ENCODE measurements around the gene HCFC1R1. TPM values are rescaled to one million over a fixed set of nuclear protein-coding genes. Genes with fewer than 3 reads are reported as not detected.
"Not testable (repeated sequence)": the region's sequence is repeated elsewhere in the genome, so short reads cannot be mapped to it uniquely, and the experiment has no call there.

The HCFC1R1 gene
- total and polyA plus RNA-seq, 5 donors, result 43.7 to 122 (median 70.1) TPM

DNA sequence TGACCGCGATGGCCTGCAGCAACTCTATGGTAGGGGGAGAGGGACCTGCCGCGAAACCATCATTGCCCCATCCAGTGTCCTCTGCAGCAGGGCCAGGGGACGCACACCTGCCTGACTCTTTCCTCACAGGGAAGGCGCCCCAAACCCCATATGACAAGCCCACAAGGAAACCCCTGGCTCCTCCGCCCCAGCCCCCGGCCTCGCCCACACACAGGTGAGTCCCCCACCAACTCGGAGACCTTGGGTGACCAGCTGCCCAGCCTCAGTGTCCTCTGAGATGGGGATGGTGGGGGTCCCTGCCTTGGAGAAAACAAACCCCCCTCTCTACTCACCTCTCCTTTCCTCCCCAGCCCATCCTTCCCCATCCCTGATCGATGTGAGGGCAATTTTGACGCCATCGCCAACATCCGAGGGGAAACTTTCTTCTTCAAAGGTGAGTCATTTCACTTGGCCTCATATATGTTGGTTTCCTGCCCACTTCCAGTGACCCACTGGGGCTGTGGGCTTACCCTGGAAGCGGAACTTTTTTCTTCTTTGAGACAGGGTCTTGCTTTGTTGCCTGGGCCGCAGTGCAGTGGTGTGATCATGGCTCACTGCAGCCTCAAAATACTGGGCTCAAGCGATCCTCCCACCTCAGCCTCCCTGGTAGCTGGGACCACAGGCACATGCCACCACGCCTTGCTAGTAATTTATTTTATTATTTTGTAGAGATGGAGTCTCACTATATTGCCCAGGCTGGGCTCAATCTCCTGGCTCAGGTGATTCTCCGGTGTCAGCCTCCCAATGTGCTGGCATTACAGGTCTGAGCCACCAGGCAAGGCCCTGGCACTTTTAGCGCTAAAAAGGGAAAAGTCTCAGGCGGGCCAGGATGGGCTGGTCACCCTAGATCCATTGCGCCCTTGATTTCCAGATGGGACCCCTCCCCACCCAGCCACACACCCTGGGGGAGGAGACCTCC, 33.7 kb upstream of the HCFC1R1 start:
- DNase-seq (peak in 1 of 3 donors; percentile 49), ATAC-seq (no peak)
- intact Hi-C loops (cut with DNase I), result loop anchor here in 1 of 4 donors (5.0 kb wide), 1 partner anchor 50 kb away; no protein-coding TSS in a partner anchor
- Histone ChIP-seq H3K9me3 (ENCODE audit: control insufficient read depth, low read length) (no peaks in the 10 kb centered on the region), H3K27me3 (ENCODE audit: control insufficient read depth, insufficient read depth) (no peaks in the 10 kb centered on the region), H3K4me3 (ENCODE audit: low read length) (no peak overlapping the region), H3K27ac (ENCODE audit: low read length) (no peak overlapping the region), H3K4me1 (ENCODE audit: control insufficient read depth, insufficient read depth, low read length) (peaks cover 5% of the 10 kb centered on the region)
- WGBS, result 92% methylated on average over 22 of the region's 22 CpGs

DNA sequence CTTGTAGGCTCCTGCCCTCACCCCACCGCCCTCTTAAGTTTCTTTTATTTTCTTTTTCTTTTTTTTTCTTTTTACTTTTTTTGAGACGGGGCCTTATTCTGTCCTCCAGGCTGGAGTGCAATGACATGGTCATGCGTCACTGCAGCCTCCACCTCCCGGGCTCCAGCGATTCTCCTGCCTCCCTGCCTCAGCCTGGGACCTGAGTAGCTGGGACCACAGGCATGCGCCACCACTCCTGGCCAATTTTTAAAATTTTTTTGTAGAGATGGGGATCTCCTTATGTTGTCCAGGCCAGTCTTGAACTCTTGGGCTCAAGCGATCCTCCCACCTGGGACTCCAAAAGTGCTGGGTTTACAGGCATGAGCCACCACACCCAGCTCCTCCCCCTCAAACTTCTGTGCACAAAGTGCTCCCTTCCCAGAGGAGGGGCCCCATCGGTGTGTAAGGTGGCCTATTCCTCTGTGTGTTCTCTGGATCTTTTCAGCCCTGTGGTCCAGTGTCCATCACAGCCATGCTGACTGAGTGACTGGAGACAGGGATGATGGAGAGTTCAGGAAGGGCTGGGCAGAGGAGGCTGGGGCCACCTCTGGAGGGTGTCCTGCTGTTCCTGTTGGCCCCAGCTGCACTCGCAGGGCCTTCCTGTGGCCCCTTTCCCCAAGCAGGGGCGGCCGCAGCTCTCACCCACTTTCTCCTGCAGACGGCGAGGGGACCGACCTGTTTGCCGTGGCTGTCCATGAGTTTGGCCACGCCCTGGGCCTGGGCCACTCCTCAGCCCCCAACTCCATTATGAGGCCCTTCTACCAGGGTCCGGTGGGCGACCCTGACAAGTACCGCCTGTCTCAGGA, 32.8 kb upstream of the HCFC1R1 start:
- intact Hi-C loops (cut with DNase I), result loop anchor here in 1 of 4 donors (5.0 kb wide), 1 partner anchor 51 kb away; no protein-coding TSS in a partner anchor
- Histone ChIP-seq H3K4me1 (ENCODE audit: control insufficient read depth, insufficient read depth, low read length) (peaks cover 5% of the 10 kb centered on the region), H3K9me3 (ENCODE audit: control insufficient read depth, low read length) (no peaks in the 10 kb centered on the region), H3K4me3 (ENCODE audit: low read length) (no peak overlapping the region), H3K27ac (ENCODE audit: low read length) (no peak overlapping the region), H3K27me3 (ENCODE audit: control insufficient read depth, insufficient read depth) (no peaks in the 10 kb centered on the region)
- peak in 1 of 3 donors; percentile 19 for DNase-seq
- WGBS, result 86% methylated on average over 19 of the region's 19 CpGs
- no peak for ATAC-seq

DNA sequence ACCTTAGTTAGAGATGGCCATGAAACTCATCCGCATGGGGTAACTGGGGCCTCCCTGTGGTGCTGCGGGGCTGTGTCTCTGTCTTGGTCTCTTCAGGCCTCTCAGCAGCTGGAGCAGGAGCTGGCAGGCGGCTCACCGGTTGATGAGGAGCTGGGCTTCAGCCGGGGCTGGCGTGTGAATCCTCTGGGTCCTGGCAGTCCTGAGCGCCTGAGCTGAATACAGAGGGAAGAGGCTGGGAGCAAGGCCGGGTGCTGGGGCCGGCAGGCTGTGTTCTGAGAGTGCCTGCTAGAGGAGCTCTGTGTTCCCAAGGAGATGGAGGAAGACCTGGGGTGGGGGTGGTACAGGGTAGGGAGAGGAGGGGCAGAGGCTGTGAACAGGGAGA, 32.0 kb upstream of the HCFC1R1 start:
- WGBS, result 52% methylated on average over 9 of the region's 9 CpGs

DNA sequence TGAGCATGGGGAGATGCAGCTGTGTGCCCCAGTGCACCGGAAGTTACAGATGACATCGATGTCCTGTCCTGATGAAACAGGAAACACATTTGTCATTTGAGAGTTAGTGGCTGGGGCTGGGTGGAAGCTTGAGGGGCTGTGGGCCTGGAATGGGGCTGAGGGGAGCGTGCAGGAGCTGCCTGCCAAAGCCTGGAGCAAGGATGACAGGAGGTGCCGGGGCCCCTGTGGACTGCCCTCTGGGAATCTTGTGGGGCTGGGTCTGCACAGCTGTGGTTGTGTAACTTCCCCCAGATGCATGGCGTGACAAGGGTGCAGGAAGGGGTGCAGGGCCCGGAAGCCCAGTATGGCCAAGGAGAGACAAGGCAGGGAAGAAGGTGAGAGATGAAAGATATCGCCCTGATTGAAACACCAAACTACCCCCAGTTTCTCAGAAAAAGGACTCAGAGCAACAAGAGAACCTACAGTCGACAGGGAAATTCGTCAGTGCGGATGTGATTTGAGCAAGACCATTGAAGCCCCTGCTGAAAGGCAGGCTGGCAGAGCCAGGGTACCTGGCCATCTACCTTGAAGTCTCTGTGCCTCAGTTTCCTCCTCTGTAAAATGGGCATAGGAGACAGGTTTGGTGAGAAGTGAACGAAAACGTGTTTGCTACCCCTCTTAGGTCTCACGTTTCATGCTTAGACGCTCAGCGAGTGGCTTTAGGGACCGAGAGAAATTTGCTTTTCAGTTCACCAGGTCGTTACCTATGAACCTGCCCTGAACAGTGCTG, 31.4 kb upstream of the HCFC1R1 start:
- no peak for ATAC-seq
- no peaks in the 10 kb centered on the region for H3K27me3 ChIP-seq (ENCODE audit: control insufficient read depth, insufficient read depth)
- no peak overlapping the region for H3K27ac ChIP-seq (ENCODE audit: low read length)
- peaks cover 5% of the 10 kb centered on the region for H3K4me1 ChIP-seq (ENCODE audit: control insufficient read depth, insufficient read depth, low read length)
- peak in 1 of 3 donors; percentile 43 for DNase-seq
- H3K9me3 ChIP-seq (ENCODE audit: control insufficient read depth, low read length), result no peaks in the 10 kb centered on the region
- intact Hi-C loops (cut with DNase I), result loop anchor here in 1 of 4 donors (5.0 kb wide), 1 partner anchor 52 kb away; no protein-coding TSS in a partner anchor
- WGBS, result 75% methylated on average over 17 of the region's 17 CpGs
- no peak overlapping the region for H3K4me3 ChIP-seq (ENCODE audit: low read length)

More for the DNA sequence above, 32.0 kb upstream of the HCFC1R1 start:
- H3K4me3 ChIP-seq (ENCODE audit: low read length); H3K27me3 ChIP-seq (ENCODE audit: control insufficient read depth, insufficient read depth); H3K9me3 ChIP-seq (ENCODE audit: control insufficient read depth, low read length); H3K27ac ChIP-seq (ENCODE audit: low read length); H3K4me1 ChIP-seq (ENCODE audit: control insufficient read depth, insufficient read depth, low read length); ATAC-seq: not testable (repeated sequence)
- DNase-seq, result peak in 1 of 3 donors; percentile 30
- intact Hi-C loops (cut with DNase I), result loop anchor here in 1 of 4 donors (5.0 kb wide), 1 partner anchor 52 kb away; no protein-coding TSS in a partner anchor

DNA sequence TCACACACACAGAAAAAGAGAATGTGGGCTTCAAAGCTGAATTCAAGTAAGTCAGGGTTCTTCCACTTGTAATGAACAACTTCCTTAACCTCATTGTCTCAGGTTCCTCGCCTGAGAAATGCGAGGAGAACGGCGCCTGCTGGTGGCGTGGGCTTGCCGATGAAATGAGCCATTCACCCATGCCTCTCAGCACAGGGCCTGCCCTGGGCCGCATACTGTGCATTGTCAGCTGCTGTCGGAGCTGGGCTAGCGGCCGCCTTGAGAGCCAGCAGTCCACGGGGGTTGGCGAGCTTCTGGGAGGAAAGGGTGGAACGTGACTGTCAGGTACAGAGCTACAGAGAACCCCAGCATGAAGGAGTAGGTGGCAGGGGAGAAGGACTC, 29.6 kb upstream of the HCFC1R1 start:
- DNase-seq, result peak in 1 of 3 donors; percentile 42

DNA sequence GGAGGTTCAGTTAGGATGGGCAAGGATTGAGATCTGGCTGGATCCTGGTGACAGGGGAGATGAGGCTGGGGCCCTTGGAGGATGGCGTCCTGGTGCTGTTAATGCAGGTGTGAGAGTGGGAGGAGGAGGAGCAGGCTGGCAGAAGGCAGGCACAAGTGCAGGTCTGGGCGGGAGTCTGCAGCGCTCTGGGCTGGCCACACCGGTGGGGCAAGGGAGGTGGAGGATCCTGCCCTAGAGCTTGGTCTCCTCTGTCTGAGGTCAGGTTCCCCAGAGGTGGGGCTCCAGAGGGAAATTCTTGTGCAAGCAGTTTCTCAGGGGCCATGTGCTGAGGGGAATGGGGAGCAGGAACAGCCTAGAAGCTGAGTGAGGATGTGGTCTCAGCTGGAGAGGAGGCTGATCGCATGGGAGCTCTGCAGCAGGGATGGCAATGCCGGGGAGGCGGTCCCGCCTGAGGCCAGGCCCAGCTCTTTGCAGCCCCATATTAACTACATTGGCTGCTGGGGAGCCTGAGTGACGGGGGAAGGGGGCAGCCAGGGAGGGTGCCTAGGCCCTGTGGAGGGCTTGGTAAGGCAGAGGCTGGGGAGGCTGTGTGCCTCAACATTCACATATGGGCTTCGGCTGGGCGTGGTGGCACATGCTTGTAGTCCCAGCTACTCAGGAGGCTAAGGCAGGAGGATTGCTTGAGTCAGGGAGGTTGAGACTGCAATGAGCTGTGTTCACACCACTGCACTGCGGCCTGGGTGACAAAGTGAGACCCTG, 29.0 kb upstream of the HCFC1R1 start:
- peak in 1 of 3 donors; percentile 16 for DNase-seq
- H3K27me3 ChIP-seq (ENCODE audit: control insufficient read depth, insufficient read depth); H3K9me3 ChIP-seq (ENCODE audit: control insufficient read depth, low read length); ATAC-seq; H3K27ac ChIP-seq (ENCODE audit: low read length); H3K4me3 ChIP-seq (ENCODE audit: low read length); intact Hi-C loops (cut with DNase I); H3K4me1 ChIP-seq (ENCODE audit: control insufficient read depth, insufficient read depth, low read length): not testable (repeated sequence)
- WGBS, result 82% methylated on average over 11 of the region's 12 CpGs

More for the DNA sequence above, 29.6 kb upstream of the HCFC1R1 start:
- WGBS, result 85% methylated on average over 13 of the region's 13 CpGs
- H3K4me1 ChIP-seq (ENCODE audit: control insufficient read depth, insufficient read depth, low read length); intact Hi-C loops (cut with DNase I); H3K27ac ChIP-seq (ENCODE audit: low read length); H3K4me3 ChIP-seq (ENCODE audit: low read length); H3K27me3 ChIP-seq (ENCODE audit: control insufficient read depth, insufficient read depth); ATAC-seq; H3K9me3 ChIP-seq (ENCODE audit: control insufficient read depth, low read length): not testable (repeated sequence)

DNA sequence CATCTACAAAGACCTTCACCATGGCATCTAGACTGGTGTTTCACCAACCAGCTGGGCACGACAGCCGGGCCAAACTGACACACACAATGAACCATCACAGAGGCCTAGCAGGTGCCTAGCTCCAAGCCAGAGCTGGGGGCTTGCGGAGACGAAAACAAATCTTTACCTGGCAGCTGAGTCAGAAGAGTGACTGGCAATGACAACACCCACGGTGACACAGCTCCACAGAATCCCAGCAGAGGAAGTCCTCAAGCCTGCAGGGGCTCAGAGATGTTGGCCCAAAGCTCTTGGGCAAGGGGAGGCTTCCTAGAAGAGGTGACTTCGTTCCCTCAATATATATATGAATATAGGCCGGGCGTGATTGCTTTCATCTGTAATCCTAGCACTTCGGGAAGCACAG, 27.8 kb upstream of the HCFC1R1 start:
- no peaks in the 10 kb centered on the region for H3K9me3 ChIP-seq (ENCODE audit: control insufficient read depth, low read length)
- H3K4me3 ChIP-seq (ENCODE audit: low read length), result no peak overlapping the region
- intact Hi-C loops (cut with DNase I), result no loop called here
- no peak overlapping the region for H3K27ac ChIP-seq (ENCODE audit: low read length)
- H3K27me3 ChIP-seq (ENCODE audit: control insufficient read depth, insufficient read depth), result no peaks in the 10 kb centered on the region
- ATAC-seq, result no peak
- DNase-seq, result peak in 1 of 3 donors; percentile 38
- H3K4me1 ChIP-seq (ENCODE audit: control insufficient read depth, insufficient read depth, low read length), result no peaks in the 10 kb centered on the region
- 79% methylated on average over 9 of the region's 9 CpGs for WGBS

DNA sequence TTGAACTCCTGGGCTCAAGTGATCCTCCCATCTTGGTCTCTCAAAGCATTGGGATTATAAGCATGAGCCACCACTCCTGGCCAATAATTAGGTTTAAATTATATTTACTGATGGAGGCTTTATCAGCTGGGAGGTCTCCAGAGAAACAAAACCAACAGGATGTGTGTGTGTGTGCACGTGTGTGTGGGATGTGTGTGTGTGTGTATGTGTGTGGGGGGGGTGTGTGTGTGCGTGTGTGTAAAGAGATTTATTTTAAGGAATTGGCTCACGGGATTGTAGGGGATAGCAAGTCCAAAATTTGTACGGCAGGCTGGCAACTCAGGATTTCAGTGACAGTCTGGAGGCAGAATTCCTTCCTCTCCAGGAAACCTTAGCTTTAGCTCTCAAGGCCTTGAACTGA, 27.3 kb upstream of the HCFC1R1 start:
- H3K4me1 ChIP-seq (ENCODE audit: control insufficient read depth, insufficient read depth, low read length), result no peaks in the 10 kb centered on the region
- no peaks in the 10 kb centered on the region for H3K9me3 ChIP-seq (ENCODE audit: control insufficient read depth, low read length)
- H3K4me3 ChIP-seq (ENCODE audit: low read length), result no peak overlapping the region
- WGBS, result 23% methylated on average over 4 of the region's 4 CpGs
- DNase-seq (peak in 1 of 3 donors; percentile 1), ATAC-seq (no peak)
- intact Hi-C loops (cut with DNase I), result no loop called here
- H3K27ac ChIP-seq (ENCODE audit: low read length), result no peak overlapping the region
- no peaks in the 10 kb centered on the region for H3K27me3 ChIP-seq (ENCODE audit: control insufficient read depth, insufficient read depth)

DNA sequence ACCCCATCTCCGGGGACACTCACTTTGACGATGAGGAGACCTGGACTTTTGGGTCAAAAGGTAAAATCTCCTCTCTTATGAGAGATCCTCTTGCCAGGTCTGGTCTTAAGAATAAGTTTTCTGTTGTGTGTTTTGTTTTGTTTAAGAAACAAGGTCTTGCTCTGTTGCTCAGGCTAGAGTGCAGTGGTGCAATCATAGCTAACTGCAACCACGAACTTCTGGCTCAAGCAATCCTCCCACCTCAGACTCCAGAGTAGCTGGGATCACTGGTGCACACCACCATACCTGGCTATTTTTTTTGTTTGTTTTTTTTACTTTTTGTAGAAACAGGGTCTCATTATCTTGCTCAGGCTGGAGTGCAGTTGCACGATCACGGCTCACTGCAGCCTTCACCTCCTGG, 26.7 kb upstream of the HCFC1R1 start:
- ATAC-seq (no peak), DNase-seq (no peak)
- Histone ChIP-seq H3K9me3 (ENCODE audit: control insufficient read depth, low read length) (no peaks in the 10 kb centered on the region), H3K4me1 (ENCODE audit: control insufficient read depth, insufficient read depth, low read length) (no peaks in the 10 kb centered on the region), H3K27ac (ENCODE audit: low read length) (no peak overlapping the region), H3K27me3 (ENCODE audit: control insufficient read depth, insufficient read depth) (no peaks in the 10 kb centered on the region), H3K4me3 (ENCODE audit: low read length) (no peak overlapping the region)
- WGBS, result 75% methylated on average over 5 of the region's 5 CpGs
- intact Hi-C loops (cut with DNase I), result no loop called here

All from right cardiac atrium (tissue), 5 donors.